Sigmoid colon (tissue), 7 donors: ENCODE measurements around the gene AFAP1. TPM values are rescaled to one million over a fixed set of nuclear protein-coding genes. Genes with fewer than 3 reads are reported as not detected.
"Not testable (repeated sequence)": the region's sequence is repeated elsewhere in the genome, so short reads cannot be mapped to it uniquely, and the experiment has no call there.

Experiments
- DNase-seq: peaks from one replicate; pipeline ENCODE4 v3.0.0-alpha.2; 2019
- H3K27ac ChIP-seq, 4 donors: fragments of 200-600 bp; sonication (generic); one replicate each; pipeline ENCODE4 v1.5.1; 2016 to 2019; ENCODE audit warnings: mild to moderate bottlenecking in 1 of 4
- H3K27me3 ChIP-seq, 3 donors: fragments of 200-600 bp; sonication (generic); one replicate each; pipeline ENCODE4 v1.5.1; 2019; ENCODE audit warnings: mild to moderate bottlenecking in 1 of 3
- H3K36me3 ChIP-seq, 4 donors: fragments of 200-600 bp; sonication (generic); one replicate each; pipeline ENCODE4 v1.5.1; 2016 to 2019
- H3K4me1 ChIP-seq, 4 donors: fragments of 200-600 bp; sonication (generic); one replicate each; pipeline ENCODE4 v1.5.1; 2017 to 2019
- H3K4me3 ChIP-seq, 4 donors: fragments of 200-600 bp; sonication (generic); one replicate each; pipeline ENCODE4 v1.5.1; 2017 to 2019; ENCODE audit warnings: mild to moderate bottlenecking in 2 of 4, moderate library complexity in 1 of 4
- H3K9me3 ChIP-seq, 4 donors: fragments of 200-600 bp in 3 of 4; sonication (generic) in 3 of 4; one replicate each; pipeline versions ENCODE4 v1.5.1 to v1.6.1; 2013 to 2019
- CTCF ChIP-seq, 4 experiments: fragments of 450-650 bp in 3 of 4; fragments of 200-600 bp in 1 of 4; IDR thresholded peaks; one replicate each; pipeline ENCODE4 v1.5.1; 2016 to 2019; ENCODE audit warnings: antibody characterized with exemption in 4 of 4, mild to moderate bottlenecking in 3 of 4, moderate library complexity in 2 of 4
- EP300 ChIP-seq, 4 donors: sonication (generic); formaldehyde crosslinking; IDR thresholded peaks; one replicate each; pipeline ENCODE4 v1.6.1; 2017; ENCODE audit warnings: antibody characterized with exemption in 4 of 4
- POLR2A ChIP-seq, 2 donors: fragments of 450-650 bp; IDR thresholded peaks; one replicate each; pipeline ENCODE4 v1.6.1; 2016; ENCODE audit warnings: antibody characterized with exemption in 2 of 2, mild to moderate bottlenecking in 2 of 2, moderate library complexity in 2 of 2
- POLR2AphosphoS5 ChIP-seq, 4 donors: sonication (generic); formaldehyde crosslinking; IDR thresholded peaks; one replicate each; pipeline ENCODE4 v1.6.1; 2017; ENCODE audit warnings: antibody characterized with exemption in 4 of 4
- whole genome bisulfite sequencing, 2 donors: extraction: QIAGEN DNeasy Blood & Tissue Kit; methylation state at CpG; one replicate each; pipeline ENCODE4 v1.1.7; 2013; 5-methylcytosine and 5-hydroxymethylcytosine counted together
- intact Hi-C: fragments of 100-400 bp; cut with DNase I; formaldehyde crosslinking; loops from one replicate; pipeline ENCODE4 v1.15.1; 2023
- polyA plus RNA-seq, 3 donors: library from polyadenylated mRNA; stranded (reverse); fragments of 200-250 nt; gene quantifications; one replicate each; pipeline ENCODE4 v1.2.3, GENCODE V29; 2013
- total RNA-seq, 4 donors: library from RNA; depleted of rRNA; stranded (reverse); fragments of >200 nt; gene quantifications; one replicate each; pipeline ENCODE4 v1.1.0, GENCODE V29; 2016
- donor health status: healthy with polysubstance abuse.
- donor health status: Bipolar disorder and iron deficiency.
- donor health status: healthy.

The AFAP1 gene
- total and polyA plus RNA-seq, 7 donors: 7.6 to 51.3 (median 24.0) TPM

GRCh38 chr4:7947927-7948326, 8.3 kb upstream of the AFAP1 start:
- Histone ChIP-seq H3K9me3 (no peaks in the 10 kb centered on the region), H3K27me3 (no peaks in the 10 kb centered on the region), H3K4me1 (peaks cover 0 to 23% (median 21%) of the 10 kb centered on the region in 4 donors), H3K27ac (no peak overlapping the region), H3K4me3 (no peak overlapping the region), H3K36me3 (no peaks in the 10 kb centered on the region)
- intact Hi-C loops: no loop called here
- TF ChIP-seq POLR2AphosphoS5 (IDR thresholded peaks at IDR 0.05) (no peak), CTCF (IDR thresholded peaks at IDR 0.05) (no peak), POLR2A (IDR thresholded peaks at IDR 0.05) (no peak), EP300 (IDR thresholded peaks at IDR 0.05) (no peak)
- no peak for DNase-seq
- 69 to 76% methylated on average over 4 of the region's 4 CpGs for WGBS, 2 donors

- Histone ChIP-seq H3K4me3 (no peak overlapping the region), H3K27ac (peak overlapping the region in 1 of 4 donors; percentile 57), H3K4me1 (peaks cover 0 to 23% (median 21%) of the 10 kb centered on the region in 4 donors), H3K27me3 (no peaks in the 10 kb centered on the region), H3K36me3 (no peaks in the 10 kb centered on the region), H3K9me3 (no peaks in the 10 kb centered on the region)
- WGBS, 2 donors: 83 to 88% methylated on average over 14 of the region's 14 CpGs
- peak; percentile 79 for DNase-seq
- TF ChIP-seq EP300 (IDR thresholded peaks at IDR 0.05) (no peak), POLR2A (IDR thresholded peaks at IDR 0.05) (no peak), POLR2AphosphoS5 (IDR thresholded peaks at IDR 0.05) (no peak), CTCF (IDR thresholded peaks at IDR 0.05) (no peak)
- intact Hi-C loops: no loop called here
Measured at GRCh38 chr4:7945709-7946380, 6.2 kb upstream of the AFAP1 start.

GRCh38 chr4:7944599-7945220, 5.0 kb upstream of the AFAP1 start:
- no peaks in the 10 kb centered on the region for H3K36me3 ChIP-seq
- H3K27ac ChIP-seq: peak overlapping the region in 2 of 4 donors; percentile 45 to 57
- no peak for TF ChIP-seq POLR2A (IDR thresholded peaks at IDR 0.05)
- no peak for TF ChIP-seq EP300 (IDR thresholded peaks at IDR 0.05)
- TF ChIP-seq POLR2AphosphoS5 (IDR thresholded peaks at IDR 0.05): no peak
- no peak for TF ChIP-seq CTCF (IDR thresholded peaks at IDR 0.05)
- intact Hi-C loops: no loop called here
- H3K4me1 ChIP-seq: peaks cover 0 to 28% (median 26%) of the 10 kb centered on the region in 4 donors
- no peaks in the 10 kb centered on the region for H3K27me3 ChIP-seq
- no peak overlapping the region for H3K4me3 ChIP-seq
- 62 to 81% methylated on average over 5 of the region's 5 CpGs for WGBS, 2 donors
- no peak for DNase-seq
- H3K9me3 ChIP-seq: no peaks in the 10 kb centered on the region

- WGBS, 2 donors: 94 to 98% methylated on average over 4 of the region's 4 CpGs
- intact Hi-C loops, H3K4me3 ChIP-seq, H3K27me3 ChIP-seq, H3K27ac ChIP-seq, H3K9me3 ChIP-seq, H3K36me3 ChIP-seq: not testable (repeated sequence)
- peak; percentile 22 for DNase-seq
- peaks cover 0 to 25% (median 21%) of the 10 kb centered on the region in 4 donors for H3K4me1 ChIP-seq
Measured at GRCh38 chr4:7943688-7944087, 4.0 kb upstream of the AFAP1 start.

GRCh38 chr4:7943211-7943610, 3.5 kb upstream of the AFAP1 start:
- TF ChIP-seq POLR2A (IDR thresholded peaks at IDR 0.05): no peak
- no peak for TF ChIP-seq POLR2AphosphoS5 (IDR thresholded peaks at IDR 0.05)
- TF ChIP-seq EP300 (IDR thresholded peaks at IDR 0.05): no peak
- TF ChIP-seq CTCF (IDR thresholded peaks at IDR 0.05): no peak
- no peaks in the 10 kb centered on the region for H3K27me3 ChIP-seq
- DNase-seq: peak; percentile 34
- no peak overlapping the region for H3K4me3 ChIP-seq
- intact Hi-C loops: no loop called here
- no peak overlapping the region for H3K27ac ChIP-seq
- WGBS, 2 donors: 86 to 94% methylated on average over 8 of the region's 8 CpGs
- H3K4me1 ChIP-seq: peaks cover 0 to 25% (median 21%) of the 10 kb centered on the region in 4 donors
- H3K9me3 ChIP-seq: no peaks in the 10 kb centered on the region
- H3K36me3 ChIP-seq: no peaks in the 10 kb centered on the region
